OCI-LY7 (cell line): ENCODE data around the gene COL4A3. TPM values are rescaled to one million over a fixed set of nuclear protein-coding genes. Genes with fewer than 3 reads are reported as not detected.

Experiments
- BruUV-seq: library from RNA; stranded (reverse); fragments of 400-500 nt; replicated peaks from 2 replicates; lab custom pipeline; 2021; lab: Mats Ljungman, UMichigan
- CTCF ChIA-PET: fragments of 300-600 bp; sonication (Branson Sonifier 250); formaldehyde crosslinking; loops from one replicate; lab custom pipeline; 2022; ENCODE audit warnings: antibody characterized with exemption; ENCODE audit not compliant: unreplicated experiment; lab: Charles Lee
- POLR2A ChIA-PET: fragments of 300-600 bp; sonication (Branson Sonifier 250); formaldehyde crosslinking; loops from one replicate; lab custom pipeline; 2022; ENCODE audit warnings: antibody characterized with exemption; lab: Charles Lee
- DNase-seq: peaks from one replicate; pipeline ENCODE4 v3.0.0-alpha.2; 2015; ENCODE audit warnings: low spot score
- H2AFZ ChIP-seq: fragments of 200-600 bp; sonication (generic), shearing (Covaris generic); 2 replicates; pipeline ENCODE4 v1.6.1; 2014; ENCODE audit warnings: mild to moderate bottlenecking, antibody characterized with exemption, low read length, moderate library complexity
- H3K27ac ChIP-seq: fragments of 200-600 bp; sonication (generic); 2 replicates; pipeline ENCODE4 v1.5.1; 2014; ENCODE audit warnings: mixed run types, low read depth, mild to moderate bottlenecking, moderate library complexity, low read length, inconsistent platforms; ENCODE audit not compliant: poor library complexity, severe bottlenecking
- H3K36me3 ChIP-seq: fragments of 200-600 bp; sonication (generic); 2 replicates; pipeline ENCODE4 v1.6.1; 2014; ENCODE audit warnings: mild to moderate bottlenecking, antibody characterized with exemption, low read length, moderate library complexity, mixed read lengths; ENCODE audit not compliant: insufficient read depth
- H3K4me1 ChIP-seq: fragments of 200-600 bp; sonication (generic); 2 replicates; pipeline ENCODE4 v1.5.1; 2014; ENCODE audit warnings: mild to moderate bottlenecking, low read length; ENCODE audit not compliant: insufficient read depth, poor library complexity, severe bottlenecking
- H3K4me2 ChIP-seq: fragments of 200-600 bp; sonication (generic); 2 replicates; pipeline ENCODE4 v1.6.1; 2014; ENCODE audit warnings: mild to moderate bottlenecking, low read length
- H3K4me3 ChIP-seq: fragments of 200-600 bp; sonication (generic); 2 replicates; pipeline ENCODE4 v1.5.1; 2014; ENCODE audit warnings: mild to moderate bottlenecking, low read depth, low read length; ENCODE audit not compliant: poor library complexity, severe bottlenecking
- H3K79me2 ChIP-seq: fragments of 200-600 bp; sonication (generic); 2 replicates; pipeline ENCODE4 v1.6.1; 2016; ENCODE audit warnings: low read depth, mild to moderate bottlenecking, low read length, moderate library complexity, mixed read lengths; ENCODE audit not compliant: insufficient read depth
- H3K9me2 ChIP-seq: fragments of 200-600 bp; sonication (generic); 2 replicates; pipeline ENCODE4 v1.6.1; 2016; ENCODE audit warnings: mild to moderate bottlenecking, low read length, mixed read lengths; ENCODE audit not compliant: insufficient read depth
- H3K9me3 ChIP-seq: fragments of 200-600 bp; sonication (generic); 2 replicates; pipeline ENCODE4 v1.6.1; 2014; ENCODE audit warnings: mild to moderate bottlenecking, mixed run types, low read length, mixed read lengths
- H4K20me1 ChIP-seq: fragments of 200-600 bp; sonication (generic); 2 replicates; pipeline ENCODE4 v1.6.1; 2014; ENCODE audit warnings: mild to moderate bottlenecking, antibody characterized with exemption, low read length, moderate library complexity, mixed read lengths; ENCODE audit not compliant: insufficient read depth
- EZH2phosphoT487 ChIP-seq: fragments of 200-600 bp; sonication (generic); IDR thresholded peaks from 2 replicates; pipeline ENCODE4 v1.6.1; 2018; ENCODE audit warnings: low read depth, borderline replicate concordance, mild to moderate bottlenecking, mixed run types, antibody characterized with exemption, low read length, moderate library complexity, mixed read lengths
- intact Hi-C: fragments of 100-400 bp; cut with micrococcal nuclease; formaldehyde crosslinking; loops from one replicate; pipeline ENCODE4 v1.10.0; 2022; ENCODE audit not compliant: unreplicated experiment
- total RNA-seq, 2 experiments: library from RNA; depleted of rRNA in 1 of 2; stranded (reverse); fragments of >200 nt in 1 of 2; shearing (Covaris generic) in 1 of 2; gene quantifications; 2 replicates each; pipeline ENCODE4 v1.2.3, GENCODE V29; 2014 to 2022
- TF ChIP-seq, protein P1 (sequence below): fragments of 200-600 bp; sonication (generic); conservative IDR thresholded peaks from 2 replicates; pipeline ENCODE4 v1.5.1; 2014; ENCODE audit warnings: mild to moderate bottlenecking, antibody characterized with exemption, low read length, moderate library complexity, mixed read lengths

The COL4A3 gene
- total RNA-seq, 2 experiments from 2014 or later, result 0.06 to 10.9 TPM

DNA sequence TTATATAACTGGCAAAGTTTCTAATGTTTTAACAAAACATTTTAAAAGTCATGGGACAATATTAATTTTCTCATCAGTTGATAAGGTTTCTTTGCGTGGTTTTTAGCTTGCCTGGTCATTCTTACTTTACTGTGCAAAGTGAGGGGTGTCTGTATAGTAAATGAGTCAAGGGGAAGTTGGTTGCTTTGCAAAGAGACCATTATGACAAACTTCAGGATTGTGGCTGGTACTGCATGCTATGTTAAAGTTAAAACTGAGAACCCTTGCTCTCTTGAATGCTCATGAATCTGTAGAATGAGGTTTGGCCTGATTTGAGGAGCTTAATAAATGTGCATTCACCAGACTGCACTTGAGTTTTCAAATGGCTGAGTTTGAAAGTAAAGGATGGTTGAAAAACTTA, 47.4 kb upstream of the COL4A3 start:
- TF ChIP-seq, protein P1, sequence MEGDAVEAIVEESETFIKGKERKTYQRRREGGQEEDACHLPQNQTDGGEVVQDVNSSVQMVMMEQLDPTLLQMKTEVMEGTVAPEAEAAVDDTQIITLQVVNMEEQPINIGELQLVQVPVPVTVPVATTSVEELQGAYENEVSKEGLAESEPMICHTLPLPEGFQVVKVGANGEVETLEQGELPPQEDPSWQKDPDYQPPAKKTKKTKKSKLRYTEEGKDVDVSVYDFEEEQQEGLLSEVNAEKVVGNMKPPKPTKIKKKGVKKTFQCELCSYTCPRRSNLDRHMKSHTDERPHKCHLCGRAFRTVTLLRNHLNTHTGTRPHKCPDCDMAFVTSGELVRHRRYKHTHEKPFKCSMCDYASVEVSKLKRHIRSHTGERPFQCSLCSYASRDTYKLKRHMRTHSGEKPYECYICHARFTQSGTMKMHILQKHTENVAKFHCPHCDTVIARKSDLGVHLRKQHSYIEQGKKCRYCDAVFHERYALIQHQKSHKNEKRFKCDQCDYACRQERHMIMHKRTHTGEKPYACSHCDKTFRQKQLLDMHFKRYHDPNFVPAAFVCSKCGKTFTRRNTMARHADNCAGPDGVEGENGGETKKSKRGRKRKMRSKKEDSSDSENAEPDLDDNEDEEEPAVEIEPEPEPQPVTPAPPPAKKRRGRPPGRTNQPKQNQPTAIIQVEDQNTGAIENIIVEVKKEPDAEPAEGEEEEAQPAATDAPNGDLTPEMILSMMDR, result no peak
- no peak for TF ChIP-seq EZH2phosphoT487
- no peaks in the 10 kb centered on the region for H3K9me2 ChIP-seq
- no peak overlapping the region for H2AFZ ChIP-seq
- H4K20me1 ChIP-seq, result no peaks in the 10 kb centered on the region
- no peak overlapping the region for H3K4me3 ChIP-seq
- no peaks in the 10 kb centered on the region for H3K9me3 ChIP-seq
- ChIA-PET POLR2A (interaction anchor here (0.5 to 0.7 kb wide), 4 partner anchors 15 to 891 kb away, joined by 3 read pairs; no protein-coding TSS in a partner anchor), CTCF (no interaction called here)
- H3K27ac ChIP-seq, result no peak overlapping the region
- no peaks in the 10 kb centered on the region for H3K4me1 ChIP-seq
- no peaks in the 10 kb centered on the region for H3K79me2 ChIP-seq
- intact Hi-C loops, result no loop called here
- DNase-seq, result no peak
- H3K4me2 ChIP-seq, result no peak overlapping the region
- BruUV-seq, result no TSS peak
- no peaks in the 10 kb centered on the region for H3K36me3 ChIP-seq

DNA sequence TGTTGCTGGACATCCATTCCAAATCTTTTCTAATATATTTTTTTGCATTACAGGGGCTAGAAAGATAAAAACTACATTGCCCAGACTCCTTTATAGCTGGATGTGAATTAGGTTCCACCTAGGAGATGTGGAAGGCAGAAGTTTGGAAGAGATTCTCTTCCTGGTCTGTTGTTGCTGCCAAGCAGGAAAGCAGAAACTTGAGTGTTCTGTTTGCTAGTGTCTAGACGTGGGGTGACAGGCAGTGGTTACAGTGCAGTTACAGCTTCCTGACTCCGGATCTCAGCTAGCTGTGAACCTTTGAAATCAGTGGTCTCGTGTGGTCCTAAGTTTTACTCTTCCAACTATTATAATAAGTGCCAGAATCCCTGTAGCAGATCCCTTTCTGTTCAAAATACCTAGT, 46.6 kb upstream of the COL4A3 start:
- H3K4me3 ChIP-seq, result no peak overlapping the region
- intact Hi-C loops, result no loop called here
- ChIA-PET POLR2A (interaction anchor here (0.6 to 1.3 kb wide), 2 partner anchors 12 to 203 kb away, joined by 3 read pairs; no protein-coding TSS in a partner anchor), CTCF (no interaction called here)
- H3K36me3 ChIP-seq, result no peaks in the 10 kb centered on the region
- no peaks in the 10 kb centered on the region for H3K9me3 ChIP-seq
- H3K79me2 ChIP-seq, result no peaks in the 10 kb centered on the region
- no peak for DNase-seq
- no peak overlapping the region for H2AFZ ChIP-seq
- H3K9me2 ChIP-seq, result no peaks in the 10 kb centered on the region
- no peaks in the 10 kb centered on the region for H4K20me1 ChIP-seq
- no peak overlapping the region for H3K27ac ChIP-seq
- H3K4me2 ChIP-seq, result no peak overlapping the region
- TF ChIP-seq, protein P1, result no peak
- TF ChIP-seq EZH2phosphoT487, result no peak
- no TSS peak for BruUV-seq
- H3K4me1 ChIP-seq, result no peaks in the 10 kb centered on the region

DNA sequence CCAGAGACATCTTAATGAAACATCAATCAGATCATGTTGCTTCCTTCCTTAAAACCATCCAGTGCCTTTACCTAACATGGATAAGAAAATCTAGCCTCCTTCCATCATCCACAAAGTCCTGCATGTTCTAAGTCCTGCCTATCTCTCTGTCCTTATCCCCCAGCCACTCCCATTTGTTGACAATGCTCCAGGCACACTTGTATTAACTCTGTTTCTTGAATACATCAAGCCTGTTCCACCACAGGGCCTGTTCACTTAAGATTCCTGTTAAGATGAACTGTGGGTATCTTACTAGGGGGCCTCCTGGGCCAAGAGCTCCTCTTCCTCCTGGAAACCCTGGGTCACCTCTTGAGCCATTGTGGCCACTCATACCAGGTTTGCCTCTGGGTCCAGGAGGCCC, 46.1 kb upstream of the COL4A3 start:
- H2AFZ ChIP-seq, result no peak overlapping the region
- intact Hi-C loops, result no loop called here

More for the DNA sequence above, 46.1 kb upstream of the COL4A3 start:
- Histone ChIP-seq H3K79me2 (no peaks in the 10 kb centered on the region), H4K20me1 (no peaks in the 10 kb centered on the region), H3K27ac (no peak overlapping the region), H3K36me3 (no peaks in the 10 kb centered on the region), H3K9me2 (no peaks in the 10 kb centered on the region), H3K4me3 (no peak overlapping the region), H3K4me1 (no peaks in the 10 kb centered on the region), H3K9me3 (no peaks in the 10 kb centered on the region), H3K4me2 (no peak overlapping the region)
- ChIA-PET POLR2A (interaction anchor here (1.3 kb wide), 1 partner anchor 11 kb away, joined by 3 read pairs; no protein-coding TSS in a partner anchor), CTCF (no interaction called here)
- BruUV-seq, result no TSS peak
- no peak for DNase-seq
- TF ChIP-seq EZH2phosphoT487, result no peak
- TF ChIP-seq, protein P1, result no peak
